Kidney (tissue), 14 donors: ENCODE measurements around the gene CSKMT. TPM values are rescaled to one million over a fixed set of nuclear protein-coding genes. Genes with fewer than 3 reads are reported as not detected.

Experiments
- DNase-seq, 5 donors: peaks; one replicate each; pipeline ENCODE4 v3.0.0-alpha.2; 2013 to 2020
- FAIRE-seq: peaks from 2 replicates; lab custom pipeline; 2012; peaks lifted over from hg19 to GRCh38; lab: Jason Lieb, UNC
- H3K27ac ChIP-seq, 2 donors: one replicate each; pipeline ENCODE4 v1.7.0; 2013; ENCODE audit warnings: low read depth in 2 of 2, low read length in 2 of 2, inconsistent platforms in 1 of 2
- H3K27me3 ChIP-seq: one replicate; pipeline ENCODE4 v1.7.1; 2013; ENCODE audit warnings: low read length, inconsistent platforms; ENCODE audit not compliant: control insufficient read depth, insufficient read depth
- H3K36me3 ChIP-seq, 3 donors: one replicate each; pipeline versions ENCODE4 v1.7.0 to v1.7.1; 2013; ENCODE audit warnings: low read length in 3 of 3, control low read depth in 1 of 3, inconsistent platforms in 1 of 3; ENCODE audit not compliant: insufficient read depth in 3 of 3, control insufficient read depth in 2 of 3
- H3K4me1 ChIP-seq, 3 donors: one replicate each; pipeline versions ENCODE4 v1.7.0 to v1.7.1; 2013; ENCODE audit warnings: low read length in 3 of 3, inconsistent platforms in 1 of 3, low read depth in 1 of 3; ENCODE audit not compliant: control insufficient read depth in 2 of 3, insufficient read depth in 2 of 3
- H3K4me3 ChIP-seq, 3 donors: one replicate each; pipeline versions ENCODE4 v1.7.0 to v1.8.1; 2013; ENCODE audit warnings: low read length in 3 of 3, control low read depth in 1 of 3, inconsistent platforms in 1 of 3
- H3K9ac ChIP-seq, 3 donors: one replicate each; pipeline versions ENCODE4 v1.7.0 to v1.7.1; 2013; ENCODE audit warnings: low read length in 3 of 3, control low read depth in 1 of 3, inconsistent platforms in 1 of 3
- H3K9me3 ChIP-seq, 3 donors: one replicate each; pipeline versions ENCODE4 v1.7.0 to v1.7.1; 2013; ENCODE audit warnings: low read length in 3 of 3, control low read depth in 1 of 3, inconsistent platforms in 1 of 3; ENCODE audit not compliant: control insufficient read depth in 2 of 3, insufficient read depth in 1 of 3
- CTCF ChIP-seq: IDR thresholded peaks from 3 replicates; pipeline ENCODE4 v1.5.1; 2012; ENCODE audit warnings: mild to moderate bottlenecking, moderate library complexity, borderline replicate concordance; ENCODE audit not compliant: insufficient read depth; ENCODE audit errors: extremely low read depth
- intact Hi-C: fragments of 100-400 bp; cut with DNase I; formaldehyde crosslinking; loops from one replicate; pipeline ENCODE4 v1.11.1; 2022
- polyA plus RNA-seq: library from polyadenylated mRNA; stranded (reverse); fragments of 350-450 nt; fragmentation: Illumina TruSeq; extraction: RNeasy Lipid Tissue Mini Kit (QIAGEN cat#74804); gene quantifications from one replicate; pipeline ENCODE4 v1.2.3, GENCODE V29; 2014; ENCODE audit warnings: low read depth, low replicate concordance; ENCODE audit not compliant: insufficient read depth
- total RNA-seq: library from RNA; stranded (reverse); fragmentation: NEBNext Ultra II Directional; extraction: Animal tissue kit (Norgen Biotek cat#: 25700); gene quantifications from one replicate; pipeline ENCODE4 v1.2.1, GENCODE V29; 2021
- donor health status: control.
- donor health status: control.
- donor health status: control.
- donor health status: control.
- donor health status: control.
- donor health status: DM: yes; HTN: yes; CAD: no.
- donor health status: Normal renal cell carcinoma (clear cell type).

CSKMT gene
- total and polyA plus RNA-seq, 2 donors from 2014 or later = 8.2 to 12.1 TPM

- no peaks in the 10 kb centered on the region for H3K9me3 ChIP-seq
- no peak for TF ChIP-seq CTCF
- FAIRE-seq = no peak
- H3K27ac ChIP-seq = peak overlapping the region; percentile 79 to 82
- intact Hi-C loops = no loop called here
- peak overlapping the region; percentile 14 to 93 (median 68) for H3K9ac ChIP-seq
- DNase-seq = peak; percentile 80 to 87 (median 85)
- peaks cover 2 to 16% (median 11%) of the 10 kb centered on the region in 3 donors for H3K4me1 ChIP-seq
- no peaks in the 10 kb centered on the region for H3K36me3 ChIP-seq
- H3K4me3 ChIP-seq = peak overlapping the region; percentile 77 to 93 (median 87)
- no peaks in the 10 kb centered on the region for H3K27me3 ChIP-seq
These were observed 572 bp upstream of the CSKMT start for GRCh38 chr11:62664405-62665074.

- Histone ChIP-seq H3K4me1 (peaks cover 2 to 16% (median 11%) of the 10 kb centered on the region in 3 donors), H3K9ac (peak overlapping the region; percentile 73 to 93 (median 90)), H3K36me3 (no peaks in the 10 kb centered on the region), H3K27me3 (no peaks in the 10 kb centered on the region), H3K4me3 (peak overlapping the region; percentile 87 to 94 (median 93)), H3K27ac (peak overlapping the region; percentile 79 to 89), H3K9me3 (no peaks in the 10 kb centered on the region)
- no peak for TF ChIP-seq CTCF
- DNase-seq = peak in 4 of 5 donors; percentile 83 to 87 (median 84)
- intact Hi-C loops = no loop called here
- FAIRE-seq = no peak
These were observed 617 bp downstream of the CSKMT start for GRCh38 chr11:62665599-62666258.

GRCh38 chr11:62666259-62666926 lies 1.3 kb downstream of the CSKMT start:
- Histone ChIP-seq H3K9me3 (no peaks in the 10 kb centered on the region), H3K4me3 (peak overlapping the region; percentile 87 to 94 (median 93)), H3K27ac (peak overlapping the region; percentile 79 to 89), H3K4me1 (peaks cover 2 to 16% (median 14%) of the 10 kb centered on the region in 3 donors), H3K9ac (peak overlapping the region; percentile 73 to 93 (median 90)), H3K27me3 (no peaks in the 10 kb centered on the region), H3K36me3 (no peaks in the 10 kb centered on the region)
- FAIRE-seq (no peak), DNase-seq (peak in 2 of 5 donors; percentile 52 to 79)
- TF ChIP-seq CTCF = no peak
- intact Hi-C loops = no loop called here
